K562 (cell line): ENCODE measurements around the gene E2F2. TPM values are rescaled to one million over a fixed set of nuclear protein-coding genes. Genes with fewer than 3 reads are reported as not detected.

Source experiments
- ATAC-seq: fragments of 200-7000 bp; cut with Tn5 transposase; 3 replicates; pipeline ENCODE4 v1.9.1; 2020; ENCODE audit warnings: moderate library complexity
- BruUV-seq: library from RNA; stranded (reverse); fragments of 400-500 nt; replicated peaks from 2 replicates; lab custom pipeline; 2021; lab: Mats Ljungman, UMichigan
- CTCF ChIA-PET: fragments of 300-600 bp; formaldehyde crosslinking; extraction: SDS; loops from one replicate; lab custom pipeline; 2021; ENCODE audit warnings: low intra/inter-chr PET ratio; lab: Yijun Ruan, JAX
- POLR2A ChIA-PET: fragments of 300-600, 350-650 bp; sonication (Branson Sonifier 250); formaldehyde crosslinking; extraction: SDS; loops from one replicate; lab custom pipeline; 2021; ENCODE audit warnings: antibody characterized with exemption, inconsistent platforms; lab: Yijun Ruan, JAX
- DNase-seq, 4 experiments: peaks; one replicate each; pipeline versions ENCODE4 v3.0.0 to v3.0.0-alpha.2; 2011 to 2018; ENCODE audit warnings: low spot score in 3 of 4, mixed read lengths in 3 of 4; ENCODE audit errors: extremely low read depth in 1 of 4
- FAIRE-seq: peaks from 2 replicates; lab custom pipeline; 2011; peaks lifted over from hg19 to GRCh38; lab: Jason Lieb, UNC
- H2AFZ ChIP-seq: 2 replicates; pipeline ENCODE4 v1.6.0; 2011; ENCODE audit warnings: low read depth, low read length, control low read depth, inconsistent platforms
- H3K27ac ChIP-seq: fragments of 200-600 bp; 3 replicates; pipeline ENCODE4 v1.8.0; 2011; ENCODE audit warnings: low read depth, mild to moderate bottlenecking, control low read depth, inconsistent platforms, low read length, moderate library complexity, mixed read lengths; ENCODE audit errors: extremely low read depth
- H3K27me3 ChIP-seq, 2 experiments: fragments of 300-600 bp in 1 of 2; 2 replicates in 1 of 2; 3 replicates in 1 of 2; pipeline versions ENCODE4 v1.6.0 to v1.8.0; 2011; ENCODE audit warnings: inconsistent platforms in 2 of 2, low read length in 2 of 2, mild to moderate bottlenecking in 1 of 2, mixed read lengths in 1 of 2, moderate library complexity in 1 of 2; ENCODE audit not compliant: control insufficient read depth in 2 of 2, insufficient read depth in 2 of 2
- H3K36me3 ChIP-seq: fragments of 300-600 bp; 3 replicates; pipeline ENCODE4 v1.8.0; 2011; ENCODE audit warnings: mild to moderate bottlenecking, low read length, inconsistent platforms; ENCODE audit not compliant: control insufficient read depth, insufficient read depth
- H3K4me1 ChIP-seq, 2 experiments: fragments of 200-600 bp in 1 of 2; replicated peaks in 1 of 2; 2 replicates in 1 of 2; 3 replicates in 1 of 2; pipeline versions ENCODE4 v1.5.1 to v1.8.0; 2011; ENCODE audit warnings: inconsistent platforms in 2 of 2, low read length in 2 of 2, mild to moderate bottlenecking in 1 of 2, mixed read lengths in 1 of 2, moderate library complexity in 1 of 2; ENCODE audit not compliant: control insufficient read depth in 2 of 2, insufficient read depth in 2 of 2
- H3K4me2 ChIP-seq: 2 replicates; pipeline ENCODE4 v1.6.1; 2011; ENCODE audit warnings: low read length, control low read depth, inconsistent platforms, mixed read lengths; ENCODE audit not compliant: insufficient read depth
- H3K4me3 ChIP-seq: fragments of 200-600 bp; sonication (generic), shearing (Covaris generic); 2 replicates; pipeline ENCODE4 v1.5.1; 2016; ENCODE audit warnings: control low read depth, inconsistent platforms
- H3K79me2 ChIP-seq: fragments of 200-600 bp; 3 replicates; pipeline ENCODE4 v1.8.0; 2011; ENCODE audit warnings: low read length, inconsistent platforms; ENCODE audit not compliant: control insufficient read depth, insufficient read depth
- H3K9ac ChIP-seq, 2 experiments: 2 replicates each; pipeline versions ENCODE4 v1.6.0 to v1.6.1; 2011; ENCODE audit warnings: low read depth in 2 of 2, low read length in 2 of 2, control low read depth in 1 of 2, inconsistent platforms in 1 of 2, mild to moderate bottlenecking in 1 of 2, mixed read lengths in 1 of 2; ENCODE audit not compliant: insufficient read depth in 1 of 2
- H3K9me1 ChIP-seq: one replicate; pipeline ENCODE4 v1.6.0; 2011; ENCODE audit warnings: inconsistent platforms, mild to moderate bottlenecking, low read length, moderate library complexity; ENCODE audit not compliant: control insufficient read depth, insufficient read depth
- H3K9me3 ChIP-seq: replicated peaks from 2 replicates; pipeline ENCODE4 v1.5.1; 2011; ENCODE audit warnings: low read depth, low read length, inconsistent platforms; ENCODE audit not compliant: control insufficient read depth, insufficient read depth
- H4K20me1 ChIP-seq: replicated peaks from 2 replicates; pipeline ENCODE4 v1.6.1; 2011; ENCODE audit warnings: low read length, inconsistent platforms, mixed read lengths; ENCODE audit not compliant: control insufficient read depth, insufficient read depth
- CCNT2 ChIP-seq: IDR thresholded peaks from 2 replicates; pipeline ENCODE4 v1.6.1; 2011; ENCODE audit warnings: borderline replicate concordance, low read depth, mild to moderate bottlenecking, moderate library complexity, mixed read lengths, low read length; ENCODE audit not compliant: insufficient read length; ENCODE audit errors: extremely low read depth
- E2F5 ChIP-seq: sonication (generic); formaldehyde crosslinking; IDR thresholded peaks from 2 replicates; pipeline ENCODE4 v1.8.0; 2022; ENCODE audit warnings: mild to moderate bottlenecking, missing genetic modification reagents
- HDAC3 ChIP-seq: fragments of 450-650 bp; IDR thresholded peaks from 2 replicates; pipeline ENCODE4 v1.6.1; 2018; ENCODE audit warnings: borderline replicate concordance, mild to moderate bottlenecking, moderate library complexity; ENCODE audit not compliant: partially characterized antibody
- KDM5B ChIP-seq: fragments of 200-600 bp; sonication (generic); IDR thresholded peaks from 2 replicates; pipeline ENCODE4 v1.6.1; 2012; ENCODE audit warnings: low read depth, mild to moderate bottlenecking, moderate library complexity, low read length, control low read depth, inconsistent platforms; ENCODE audit not compliant: insufficient replicate concordance
- MAZ ChIP-seq, 2 experiments: fragments of 450-650 bp in 1 of 2; sonication (generic) in 1 of 2; formaldehyde crosslinking; IDR thresholded peaks in 1 of 2; conservative IDR thresholded peaks in 1 of 2; 2 replicates each; pipeline versions ENCODE4 v1.4.0 to v1.5.0; 2020; ENCODE audit warnings: mild to moderate bottlenecking in 1 of 2, missing genetic modification reagents in 1 of 2
- MBD2 ChIP-seq: sonication (generic); IDR thresholded peaks from 2 replicates; pipeline ENCODE4 v1.6.1; 2016; ENCODE audit warnings: low read depth, borderline replicate concordance
- NCOR1 ChIP-seq: fragments of 450-650 bp; IDR thresholded peaks from 2 replicates; pipeline ENCODE4 v1.6.1; 2016; ENCODE audit warnings: mild to moderate bottlenecking, moderate library complexity
- PHB2 ChIP-seq: fragments of 450-650 bp; IDR thresholded peaks from 2 replicates; pipeline ENCODE4 v1.6.1; 2017; ENCODE audit warnings: low read depth
- PML ChIP-seq: IDR thresholded peaks from 2 replicates; pipeline ENCODE4 v1.6.1; 2012; ENCODE audit warnings: low read length, inconsistent platforms
- POLR2A ChIP-seq: fragments of 450-650 bp; conservative IDR thresholded peaks from 2 replicates; pipeline ENCODE4 v1.6.1; 2016
- POLR2B ChIP-seq: fragments of 450-650 bp; IDR thresholded peaks from 2 replicates; pipeline ENCODE4 v1.6.1; 2018; ENCODE audit warnings: low read depth; ENCODE audit not compliant: partially characterized antibody
- SP1 ChIP-seq: sonication (generic); formaldehyde crosslinking; IDR thresholded peaks from 2 replicates; pipeline ENCODE4 v1.8.1; 2022; ENCODE audit warnings: mild to moderate bottlenecking, missing genetic modification reagents
- ZKSCAN1 ChIP-seq: fragments of 150-350 bp; IDR thresholded peaks from 2 replicates; pipeline ENCODE4 v1.6.1; 2016; ENCODE audit warnings: low read depth, low read length
- ZNF668 ChIP-seq: fragments of 250-450 bp; sonication (Bioruptor Pico); IDR thresholded peaks from 2 replicates; pipeline ENCODE4 v1.8.0; 2022; ENCODE audit warnings: mild to moderate bottlenecking, inconsistent platforms
- WGBS: fragments of 100-300 bp; shearing (Covaris generic); methylation state at CpG from one replicate; pipeline ENCODE4 v1.1.6; 2016; ENCODE audit warnings: low coverage, mixed read lengths; ENCODE audit not compliant: insufficient coverage; ENCODE audit errors: missing lambda C conversion rate; 5-methylcytosine and 5-hydroxymethylcytosine counted together
- in situ Hi-C: fragments of 300-500 bp; cut with MboI; formaldehyde crosslinking; loops from 4 replicates; pipeline ENCODE4 v1.15.0; 2018; ENCODE audit warnings: inconsistent platforms, mixed read lengths
- intact Hi-C: fragments of 100-400 bp; cut with micrococcal nuclease; formaldehyde crosslinking; loops from 2 replicates; pipeline ENCODE4 v1.14.2; 2022
- polyA plus RNA-seq, 8 experiments: library from polyadenylated mRNA; depleted of rRNA in 4 of 8; stranded (reverse) in 5 of 8; unstranded in 3 of 8; fragments of >200 nt; fragmentation: Nextera tagmentation in 2 of 8; fragmentation: Illumina TruSeq in 1 of 8; extraction: Ambion mirVana in 2 of 8; extraction: Trizol in 1 of 8; gene quantifications; 2 replicates each; pipeline versions ENCODE4 v1.2.1 to v1.2.3, GENCODE V29; 2011 to 2014; ENCODE audit warnings: inconsistent platforms in 1 of 8, missing spikeins in 1 of 8
- total RNA-seq, 7 experiments: library from RNA; depleted of rRNA in 6 of 7; stranded (reverse); fragments of >200 nt in 6 of 7; fragmentation: Illumina TruSeq in 2 of 7; extraction: Trizol in 2 of 7; gene quantifications; 2 replicates each; pipeline versions ENCODE4 v1.2.1 to v1.2.3, GENCODE V29; 2011 to 2021; ENCODE audit warnings: low replicate concordance in 1 of 7
- TF ChIP-seq, protein P1 (sequence below): fragments of 200-800 bp; sonication (Bioruptor generic); IDR thresholded peaks from 2 replicates; pipeline ENCODE4 v1.6.1; 2017; ENCODE audit warnings: missing genetic modification characterization, missing compliant biosample characterization
- TF ChIP-seq, protein P2 (sequence below), 2 experiments: IDR thresholded peaks; 2 replicates each; pipeline ENCODE4 v1.6.1; 2012; ENCODE audit warnings: improper control_type of control experiment in 2 of 2, low read depth in 2 of 2, low read length in 2 of 2, borderline replicate concordance in 1 of 2

E2F2 gene
- total and polyA plus RNA-seq, 9 of the 15 experiments (the other 6 are each of a cell fraction or from before 2014, with no cell fraction given) = 3.1 to 25.3 (median 11.4) TPM

DNA sequence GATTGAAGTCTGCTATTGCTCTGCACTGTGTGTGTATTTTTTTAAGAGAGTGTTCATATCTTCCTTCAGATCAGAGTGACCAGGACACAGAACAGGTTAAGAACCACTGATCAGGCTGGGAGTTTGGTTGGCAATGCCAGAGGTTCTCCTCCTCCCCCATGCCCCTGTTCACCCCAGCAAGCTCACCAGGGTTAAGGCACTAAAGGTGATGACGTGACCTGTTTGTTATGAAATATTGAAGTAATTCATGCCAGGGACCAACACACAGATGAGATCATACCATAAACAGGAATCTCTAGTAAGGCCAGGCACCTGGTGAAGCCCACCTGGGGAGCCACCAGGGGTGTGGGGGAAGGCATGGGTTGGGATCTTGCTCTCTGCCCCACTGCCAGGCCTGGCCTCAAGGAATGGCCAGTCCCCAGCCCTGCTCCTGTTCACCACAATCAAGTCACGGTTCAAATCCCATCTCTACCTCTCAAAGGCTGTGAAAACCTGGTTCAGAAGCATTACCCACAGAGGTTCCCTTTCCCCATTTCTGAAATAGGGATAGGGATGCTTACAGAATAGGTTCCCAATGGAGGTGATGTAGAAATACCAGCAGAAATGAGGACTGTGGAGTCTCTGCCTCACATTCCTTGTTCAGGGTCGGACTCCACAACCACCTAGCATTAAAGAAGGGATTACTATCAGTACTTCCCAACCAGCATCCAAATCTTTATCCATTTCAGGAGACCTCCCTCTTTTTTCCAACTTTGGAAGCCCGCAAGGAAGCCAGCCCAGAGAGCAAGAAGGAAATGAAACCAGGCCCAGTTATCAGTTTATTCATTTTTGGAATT, 25.8 kb upstream of the E2F2 start:
- DNase-seq (no peak), ATAC-seq (peak; percentile 0; the same call in 1 of the 3 replicates), FAIRE-seq (no peak)
- ChIA-PET POLR2A (interaction anchor here (0.5 to 3.9 kb wide), 14 partner anchors 11 to 221 kb away, joined by 3 to 29 read pairs (median 4); partner anchors contain the start of gene PITHD1), CTCF (no interaction called here)
- Histone ChIP-seq H3K4me1 (peaks cover 58 to 67% of the 10 kb centered on the region in 2 experiments), H3K27ac (peak overlapping the region; percentile 80), H3K79me2 (peaks cover 41% of the 10 kb centered on the region), H3K36me3 (peaks cover 19% of the 10 kb centered on the region), H2AFZ (no peak overlapping the region), H3K27me3 (no peaks in the 10 kb centered on the region), H4K20me1 (no peaks in the 10 kb centered on the region), H3K4me2 (peak overlapping the region; percentile 97), H3K9ac (peak overlapping the region; percentile 70 to 82), H3K4me3 (peak overlapping the region; percentile 74), H3K9me3 (no peaks in the 10 kb centered on the region), H3K9me1 (no peaks in the 10 kb centered on the region)
- in situ Hi-C loops (no loop called here), intact Hi-C loops (loop anchor here (5.0 kb wide), 2 partner anchors 40 to 185 kb away; partner anchors contain the start of gene ELOA)
- no TSS peak for BruUV-seq
- WGBS = 78% methylated on average over 4 of the region's 4 CpGs
- no peak for TF ChIP-seq ZKSCAN1
- TF ChIP-seq KDM5B = peak; percentile 54
- peak; percentile 71 for TF ChIP-seq POLR2A
- 0 out of 2 replicates have a peak, but pooled peaks have one; percentile 2 for TF ChIP-seq NCOR1
- peak; percentile 55 for TF ChIP-seq CCNT2
- TF ChIP-seq ZNF668 (CRISPR knock-in tag) = peak; percentile 21; the same call in 1 of the 2 replicates
- TF ChIP-seq E2F5 (CRISPR knock-in tag) = no peak
- 0 out of 4 replicates have a peak, but pooled peaks of 1 of the 2 experiments have one; percentile 20 for TF ChIP-seq MAZ (CRISPR knock-in tag; conservative IDR thresholded peaks at IDR 0.05 in 1 of 2, IDR thresholded peaks at IDR 0.05 in 1 of 2)
- 0 out of 2 replicates have a peak, but pooled peaks have one; percentile 18 for TF ChIP-seq MBD2
- no peak for TF ChIP-seq PHB2
- peak; percentile 38 for TF ChIP-seq POLR2B
- peak; percentile 10 for TF ChIP-seq HDAC3
- TF ChIP-seq, protein P1, sequence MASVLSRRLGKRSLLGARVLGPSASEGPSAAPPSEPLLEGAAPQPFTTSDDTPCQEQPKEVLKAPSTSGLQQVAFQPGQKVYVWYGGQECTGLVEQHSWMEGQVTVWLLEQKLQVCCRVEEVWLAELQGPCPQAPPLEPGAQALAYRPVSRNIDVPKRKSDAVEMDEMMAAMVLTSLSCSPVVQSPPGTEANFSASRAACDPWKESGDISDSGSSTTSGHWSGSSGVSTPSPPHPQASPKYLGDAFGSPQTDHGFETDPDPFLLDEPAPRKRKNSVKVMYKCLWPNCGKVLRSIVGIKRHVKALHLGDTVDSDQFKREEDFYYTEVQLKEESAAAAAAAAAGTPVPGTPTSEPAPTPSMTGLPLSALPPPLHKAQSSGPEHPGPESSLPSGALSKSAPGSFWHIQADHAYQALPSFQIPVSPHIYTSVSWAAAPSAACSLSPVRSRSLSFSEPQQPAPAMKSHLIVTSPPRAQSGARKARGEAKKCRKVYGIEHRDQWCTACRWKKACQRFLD (CRISPR knock-in tag) = 0 out of 2 replicates have a peak, but pooled peaks have one; percentile 32
- TF ChIP-seq, protein P2, sequence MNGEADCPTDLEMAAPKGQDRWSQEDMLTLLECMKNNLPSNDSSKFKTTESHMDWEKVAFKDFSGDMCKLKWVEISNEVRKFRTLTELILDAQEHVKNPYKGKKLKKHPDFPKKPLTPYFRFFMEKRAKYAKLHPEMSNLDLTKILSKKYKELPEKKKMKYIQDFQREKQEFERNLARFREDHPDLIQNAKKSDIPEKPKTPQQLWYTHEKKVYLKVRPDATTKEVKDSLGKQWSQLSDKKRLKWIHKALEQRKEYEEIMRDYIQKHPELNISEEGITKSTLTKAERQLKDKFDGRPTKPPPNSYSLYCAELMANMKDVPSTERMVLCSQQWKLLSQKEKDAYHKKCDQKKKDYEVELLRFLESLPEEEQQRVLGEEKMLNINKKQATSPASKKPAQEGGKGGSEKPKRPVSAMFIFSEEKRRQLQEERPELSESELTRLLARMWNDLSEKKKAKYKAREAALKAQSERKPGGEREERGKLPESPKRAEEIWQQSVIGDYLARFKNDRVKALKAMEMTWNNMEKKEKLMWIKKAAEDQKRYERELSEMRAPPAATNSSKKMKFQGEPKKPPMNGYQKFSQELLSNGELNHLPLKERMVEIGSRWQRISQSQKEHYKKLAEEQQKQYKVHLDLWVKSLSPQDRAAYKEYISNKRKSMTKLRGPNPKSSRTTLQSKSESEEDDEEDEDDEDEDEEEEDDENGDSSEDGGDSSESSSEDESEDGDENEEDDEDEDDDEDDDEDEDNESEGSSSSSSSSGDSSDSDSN (IDR thresholded peaks at IDR 0.05; ENCODE audit: borderline replicate concordance in 1 of 2, low read depth in 2 of 2, low read length in 2 of 2) = 0 out of 4 replicates have a peak, but pooled peaks of 1 of the 2 experiments have one; percentile 17
- 0 out of 2 replicates have a peak, but pooled peaks have one; percentile 32 for TF ChIP-seq SP1 (CRISPR knock-in tag)
- TF ChIP-seq PML = peak; percentile 3; the same call in 1 of the 2 replicates
